Stimulated activated CD8-positive, alpha-beta memory T cell treated with anti-CD3 and anti-CD28 coated beads, Interleukin-4, amount 100 ng/mL, for 48 hours (primary cell): ENCODE measurements around the gene NEU4.
A peak's percentile ranks its signal among the peaks of the same experiment; 100 is the strongest.
"Not testable (repeated sequence)": the region's sequence is repeated elsewhere in the genome, so short reads cannot be mapped to it uniquely, and the experiment has no call there.

ENCODE experiments used
- DNase-seq: peaks from one replicate; pipeline ENCODE4 v3.0.0-alpha.2; 2020

The NEU4 gene

DNA sequence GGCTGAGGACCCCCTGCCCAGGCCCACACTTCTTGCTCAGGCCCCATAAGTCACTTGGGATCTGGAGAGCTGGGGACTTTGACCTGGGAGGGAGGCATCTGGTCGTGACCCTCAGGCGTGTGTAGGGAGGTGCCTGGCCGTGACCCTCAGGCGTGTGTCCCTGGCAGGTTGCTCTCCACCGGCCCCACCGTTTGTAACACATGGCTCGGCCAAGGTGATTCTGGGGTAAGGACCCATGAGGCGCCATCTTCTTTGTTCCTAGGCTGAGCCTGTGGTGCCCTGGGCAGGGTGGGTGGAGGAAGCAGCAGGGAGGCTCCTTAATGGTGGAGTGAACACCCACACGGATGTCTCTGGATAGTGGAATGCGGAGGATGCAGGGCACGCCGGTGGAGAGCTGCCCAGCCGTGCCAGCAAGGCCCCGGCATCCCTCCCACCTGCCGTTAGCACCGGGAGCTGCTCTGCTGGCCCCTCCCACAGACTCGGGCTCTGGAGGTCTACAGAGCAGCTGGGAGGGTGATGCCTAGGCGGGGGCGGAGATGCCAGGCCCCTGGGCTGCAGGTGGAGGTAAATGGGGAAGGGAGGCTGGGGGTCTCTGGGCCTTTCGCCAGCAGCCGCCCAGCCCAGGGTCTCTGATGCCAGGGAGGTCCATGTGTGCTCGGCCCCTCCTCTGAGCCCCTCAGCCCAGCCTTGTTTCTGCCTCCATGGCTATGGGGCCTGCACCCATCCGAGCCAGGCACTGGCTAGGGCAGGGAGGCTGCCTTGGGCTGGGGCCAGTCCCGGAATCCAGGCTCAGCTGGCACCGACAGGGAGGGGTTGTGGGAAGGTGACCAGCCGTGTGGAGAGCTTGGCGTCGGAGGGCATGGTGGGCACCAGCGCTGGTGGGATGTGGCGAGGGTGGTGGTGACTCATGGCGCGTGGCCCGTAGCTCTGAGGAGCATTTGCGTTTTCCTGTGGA is 33.5 kb upstream of the NEU4 start:
- no peak for DNase-seq

DNA sequence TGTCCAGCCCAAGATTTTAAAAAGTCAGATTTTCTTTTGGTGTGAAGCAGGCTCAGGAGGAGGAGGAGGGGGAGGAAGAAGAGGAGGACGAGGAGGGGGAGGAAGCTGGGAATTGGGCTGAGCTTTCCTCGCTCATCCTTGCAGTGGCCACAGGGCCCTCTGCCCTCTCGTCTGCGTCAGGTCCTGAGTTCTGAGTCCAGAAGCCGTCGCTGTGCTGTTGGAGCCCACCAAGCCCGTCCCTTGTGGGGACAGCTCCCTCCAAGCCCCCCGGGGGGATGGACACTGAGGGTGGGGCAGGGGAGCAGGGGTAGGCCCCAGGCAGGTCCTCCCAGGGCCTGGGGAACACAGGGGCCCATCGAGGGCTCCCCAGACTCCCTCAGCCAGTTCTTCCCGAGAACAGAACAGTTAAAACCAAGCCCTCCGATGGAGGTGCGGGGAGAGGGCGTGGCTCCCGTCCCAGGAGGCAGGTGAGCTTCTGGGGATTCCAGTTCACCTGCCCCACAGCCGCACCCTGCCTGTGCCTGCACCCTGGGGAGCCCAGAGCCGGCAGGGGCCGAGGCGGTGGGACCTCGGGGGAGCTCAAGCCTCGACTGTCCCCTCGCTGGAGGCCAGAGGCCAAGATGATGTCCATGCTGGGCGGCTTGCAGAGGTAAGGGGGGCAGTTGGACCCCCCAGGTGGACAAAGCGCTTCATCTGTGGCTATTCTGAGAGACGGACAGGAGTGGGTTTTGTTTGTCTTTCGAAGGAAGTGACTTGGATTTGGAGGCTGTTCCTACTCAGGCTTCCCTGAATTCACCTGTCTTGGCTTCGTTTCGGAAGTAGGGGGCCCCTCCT is 32.4 kb upstream of the NEU4 start, which contains the start of gene GAL3ST2:
Gene GAL3ST2 (plus strand): TSS at position 487 of the 834 bp plus-strand sequence. CDS start 134 bp downstream, at position 621.
- DNase-seq: no peak

- no peak for DNase-seq
Measured at GRCh38 chr2:241777170-241777685, 31.8 kb upstream of the NEU4 start.

GRCh38 chr2:241777686-241778627 is 31.0 kb upstream of the NEU4 start:
- DNase-seq: peak; percentile 22

DNA sequence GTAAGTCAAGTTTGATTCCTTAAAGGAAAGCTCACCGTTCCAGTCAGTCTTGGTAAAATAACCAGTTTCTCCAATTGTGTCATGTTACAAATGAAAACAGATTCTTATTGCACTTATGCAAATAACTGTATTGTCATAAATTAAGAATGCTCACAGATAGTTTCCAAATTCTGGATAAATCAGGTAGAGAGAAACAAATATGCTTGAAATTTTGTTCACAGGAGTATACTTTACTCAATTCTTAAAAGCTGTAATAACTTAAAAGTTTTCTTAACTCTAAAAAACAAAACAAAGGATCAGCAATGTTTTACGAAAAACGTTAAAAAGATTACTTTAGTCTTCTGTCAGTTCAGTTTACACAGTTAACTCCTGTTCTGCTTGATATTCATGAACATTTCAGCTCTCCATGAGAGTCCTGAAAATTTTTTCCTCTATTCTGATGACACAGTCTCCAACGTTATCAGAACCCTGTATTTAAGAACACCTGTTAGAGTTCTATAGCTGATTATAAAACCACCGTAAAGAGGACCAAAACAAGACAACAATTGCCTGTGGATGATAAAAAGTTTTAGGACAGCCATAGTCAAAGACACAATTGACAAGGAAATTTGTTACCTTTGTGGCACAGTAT is 27.9 kb upstream of the NEU4 start:
- no peak for DNase-seq

DNA sequence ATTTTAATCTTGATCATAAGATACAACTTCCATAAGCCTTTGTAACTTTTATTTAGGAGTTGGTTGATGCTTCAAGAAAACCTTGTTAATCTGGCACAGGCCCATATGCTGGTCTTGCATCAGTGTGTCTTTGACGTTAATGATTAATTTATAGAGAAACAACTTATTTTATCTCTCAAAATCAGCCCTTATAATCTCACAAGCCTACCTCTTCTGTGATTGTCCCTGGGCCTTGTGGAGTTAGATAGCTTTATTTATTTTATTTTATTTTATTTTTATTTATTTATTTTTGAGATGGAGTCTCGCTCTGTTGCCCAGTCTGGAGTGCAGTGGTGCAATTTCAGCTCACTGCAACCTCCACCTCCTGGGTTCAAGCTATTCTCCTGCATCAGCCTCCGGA is 26.9 kb upstream of the NEU4 start:
- not testable (repeated sequence) for DNase-seq

DNA sequence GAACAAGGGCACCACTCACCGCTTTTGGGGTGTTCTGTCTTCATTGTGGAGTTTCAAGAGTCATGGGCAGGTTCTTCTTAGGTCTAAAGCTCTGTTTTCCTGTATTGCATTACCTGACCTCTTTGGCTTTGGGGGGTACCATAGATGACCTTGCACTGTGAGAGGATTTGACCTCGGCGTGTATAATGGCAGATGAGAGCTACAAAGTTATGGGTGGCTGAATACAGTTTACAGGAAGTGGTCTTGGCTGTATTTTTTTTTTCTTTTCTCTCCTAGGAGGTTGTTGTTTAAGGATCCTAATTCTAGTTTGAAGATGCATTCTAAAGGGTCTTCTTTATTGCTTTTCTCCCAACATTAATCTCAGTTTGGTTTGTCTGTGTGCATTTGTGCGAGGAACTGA is 20.9 kb upstream of the NEU4 start:
- no peak for DNase-seq

- DNase-seq: peak; percentile 59
Measured at GRCh38 chr2:241788572-241788971, 20.4 kb upstream of the NEU4 start.

DNA sequence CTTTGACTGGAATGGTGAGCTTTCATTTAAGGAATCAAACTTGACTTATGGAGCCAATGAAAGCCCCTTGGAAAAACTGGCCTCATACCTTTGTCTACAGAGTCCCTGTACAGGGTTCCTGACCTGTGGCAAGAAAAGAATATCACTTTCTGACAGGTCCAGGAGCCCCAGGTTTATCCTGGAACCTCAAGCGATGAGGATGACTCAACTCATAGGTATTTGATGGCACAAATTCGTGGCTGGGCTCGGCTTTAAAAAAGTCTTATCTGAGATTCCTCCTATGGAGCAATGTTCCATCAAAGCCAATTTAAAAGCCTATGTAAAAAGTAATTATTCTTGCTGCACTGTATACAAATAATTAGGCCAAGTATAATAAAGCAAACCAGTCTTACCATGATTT is 17.6 kb upstream of the NEU4 start:
- DNase-seq: not testable (repeated sequence)

DNA sequence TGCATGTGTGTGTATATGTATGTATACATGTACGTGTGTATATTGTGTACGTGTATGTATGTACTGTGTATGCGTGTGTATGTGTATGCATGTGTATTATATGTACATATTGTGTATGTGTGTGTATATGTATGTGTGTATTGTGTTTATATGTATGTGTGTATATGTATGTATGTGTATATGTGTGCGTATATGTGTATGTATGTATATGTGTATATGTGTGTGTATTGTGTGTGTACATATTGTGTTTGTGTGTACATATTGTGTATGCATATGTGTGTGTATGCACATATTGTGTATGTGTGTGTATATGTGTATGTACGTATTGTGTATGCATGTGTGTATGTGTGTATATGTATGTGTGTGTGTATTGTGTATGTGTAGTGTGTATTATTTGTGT is 15.6 kb upstream of the NEU4 start:
- no peak for DNase-seq

DNA sequence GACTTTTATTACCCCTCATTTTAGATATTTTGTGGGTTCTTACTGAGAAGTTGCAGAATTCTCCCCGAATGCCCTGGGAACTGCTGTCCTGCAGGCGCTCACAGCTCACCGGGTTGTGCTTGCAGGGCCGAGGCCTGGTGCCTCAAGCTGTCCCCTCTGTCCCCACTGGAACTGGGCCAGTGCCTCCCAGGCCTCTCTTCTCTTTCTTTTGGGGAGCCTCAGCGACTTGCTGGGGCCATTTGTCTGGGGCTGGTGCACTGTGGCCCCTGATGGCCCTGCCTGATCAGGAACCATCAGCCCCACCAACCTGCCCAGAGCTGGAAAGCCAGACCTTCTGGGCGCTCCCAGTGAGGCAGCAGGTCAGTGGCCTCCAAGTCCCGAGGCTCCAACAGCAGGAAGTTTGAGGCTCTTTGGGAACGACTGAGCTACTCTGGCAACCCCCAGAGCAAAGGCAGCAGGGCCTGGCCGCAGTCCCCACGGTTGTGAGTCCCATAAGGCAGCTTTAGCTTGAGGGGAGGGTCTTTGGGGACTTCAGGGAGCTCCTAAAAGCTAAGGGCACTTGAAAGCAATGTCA is 14.7 kb upstream of the NEU4 start:
- no peak for DNase-seq

GRCh38 chr2:241795021-241795999 is 13.7 kb upstream of the NEU4 start:
- DNase-seq: no peak

- DNase-seq: no peak
Measured at GRCh38 chr2:241796209-241796608, 12.8 kb upstream of the NEU4 start.

- DNase-seq: no peak
Measured at GRCh38 chr2:241796610-241797138, 12.3 kb upstream of the NEU4 start.

DNA sequence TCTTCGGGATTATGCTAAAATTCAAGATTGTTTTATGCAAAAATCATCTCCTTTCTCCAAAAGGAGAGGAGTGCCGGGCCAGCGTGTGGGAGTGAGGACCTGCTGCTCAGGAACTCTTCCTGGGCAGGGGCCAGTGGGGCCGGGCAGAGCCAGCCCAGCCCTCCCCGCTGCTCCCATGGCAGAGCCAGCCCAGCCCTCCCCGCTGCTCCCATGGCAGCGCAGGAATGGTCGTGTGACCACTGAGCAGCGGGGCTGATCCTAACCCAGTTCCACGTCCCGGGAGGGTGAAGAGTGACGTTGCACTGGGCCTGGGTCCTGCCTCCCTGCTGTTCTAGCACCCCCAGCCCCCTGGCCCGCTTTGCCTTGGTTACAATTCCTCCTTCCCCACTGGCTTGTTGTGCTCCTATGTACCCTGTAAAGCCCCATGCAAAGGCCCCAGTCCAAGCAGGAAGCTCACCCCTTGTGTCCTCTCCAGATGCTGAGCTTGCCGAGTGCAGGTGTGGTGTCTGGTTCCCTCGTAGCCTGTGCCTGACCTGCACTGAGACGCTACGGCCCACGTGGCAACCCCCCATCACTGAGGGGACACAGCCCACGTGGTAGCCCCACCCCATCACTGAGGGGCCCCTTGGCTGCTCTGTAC is 11.4 kb upstream of the NEU4 start:
- no peak for DNase-seq

DNA sequence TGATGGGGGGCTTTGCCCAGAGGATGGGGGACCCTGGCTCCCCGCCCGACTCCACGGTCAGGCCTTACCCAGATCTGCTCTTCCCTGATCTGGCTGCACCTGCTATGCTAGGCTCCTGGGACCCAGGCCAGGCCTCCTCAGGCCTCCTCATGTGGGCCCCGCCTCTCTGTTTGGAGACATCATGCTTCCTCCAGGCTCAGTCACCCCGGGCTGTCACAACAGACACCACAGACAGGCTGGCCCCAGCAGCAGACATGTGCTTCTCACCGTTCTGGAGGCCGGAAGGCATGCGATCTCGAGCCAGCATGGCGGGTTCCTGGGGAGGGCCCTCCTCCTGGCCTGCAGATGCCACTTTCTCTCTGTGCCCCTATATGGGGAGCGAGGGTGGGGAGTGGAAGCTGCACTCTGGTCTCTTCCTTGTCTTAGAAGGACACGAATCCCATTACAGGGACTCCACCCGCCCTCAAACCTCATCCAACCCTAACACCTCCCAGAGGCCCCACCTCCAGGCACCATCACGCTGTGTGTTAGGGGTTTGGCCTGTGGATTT is 10.8 kb upstream of the NEU4 start:
- DNase-seq: no peak

DNA sequence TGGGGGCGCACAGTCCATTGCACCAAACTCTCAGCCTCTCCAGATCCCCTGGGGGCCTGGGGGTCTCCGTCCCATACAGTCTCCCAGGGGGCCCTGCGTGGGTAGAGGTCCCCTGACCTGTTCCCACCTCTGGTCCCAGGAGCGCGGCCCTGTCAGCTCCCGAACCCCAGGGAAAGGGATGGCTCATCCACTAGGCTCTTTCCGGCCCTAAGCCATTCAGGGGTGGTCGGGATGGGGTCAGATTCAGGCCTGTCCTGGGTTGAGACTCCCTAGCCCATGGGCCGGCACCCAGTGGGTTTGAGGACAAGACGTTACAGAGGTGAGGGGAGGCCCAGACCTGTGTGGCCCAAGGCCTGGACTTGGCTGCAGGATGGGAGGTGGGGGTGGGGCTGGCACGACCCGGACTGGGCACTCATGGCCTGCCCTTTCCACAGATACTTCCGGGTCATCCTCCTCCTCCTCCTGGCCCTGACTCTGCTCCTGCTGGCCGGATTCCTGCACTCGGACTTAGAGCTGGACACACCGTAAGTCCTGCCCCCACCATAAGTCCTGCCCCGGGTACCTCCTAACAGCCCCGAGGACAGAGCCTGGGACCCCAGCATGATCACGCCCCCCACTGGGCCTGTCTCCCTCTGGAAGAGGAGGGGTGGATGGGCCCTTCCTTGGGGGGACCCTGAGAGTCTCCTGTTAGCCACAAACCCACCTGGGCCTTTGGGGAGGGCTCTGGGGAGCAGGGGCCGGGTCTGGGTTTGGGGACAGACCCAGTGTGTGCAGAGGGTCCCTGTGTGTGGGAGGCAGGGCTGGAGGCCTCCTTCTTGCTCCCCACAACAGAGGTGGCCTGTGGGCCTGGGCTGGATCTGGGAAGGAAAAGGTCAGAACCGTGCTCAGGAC is 10.1 kb upstream of the NEU4 start:
- no peak for DNase-seq
